ENCODE data around the gene POU2F3. TPM values are rescaled to one million over a fixed set of nuclear protein-coding genes. Genes with fewer than 3 reads are reported as not detected.

Gene POU2F3
- total RNA-seq, 4 donors from 2014 or later = 1.1 to 2.9 (median 1.5) TPM; not detected in 1

GRCh38 chr11:120331301-120331996 is 91.5 kb downstream of the POU2F3 start:
- WGBS, 2 donors = 24 to 32% methylated on average over 2 of the region's 2 CpGs
- Histone ChIP-seq H3K4me1 (peaks cover 8 to 63% (median 22%) of the 10 kb centered on the region in 3 donors), H3K27ac (peak overlapping the region; percentile 7 to 99 (median 68)), H3K27me3 (no peaks in the 10 kb centered on the region), H3K4me3 (no peak overlapping the region), H3K36me3 (peaks cover 0 to 14% (median 0%) of the 10 kb centered on the region in 3 donors), H3K9me3 (no peaks in the 10 kb centered on the region)
- TF ChIP-seq POLR2A (IDR thresholded peaks at IDR 0.05) (no peak), CTCF (IDR thresholded peaks at IDR 0.05) (no peak)
- no peak for DNase-seq
- intact Hi-C loops (cut with DNase I) = no loop called here

GRCh38 chr11:120332822-120333716 is 93.1 kb downstream of the POU2F3 start:
- no peak overlapping the region for H3K4me3 ChIP-seq
- H3K27me3 ChIP-seq = no peaks in the 10 kb centered on the region
- intact Hi-C loops (cut with DNase I) = no loop called here
- 60 to 77% methylated on average over 5 of the region's 5 CpGs for WGBS, 2 donors
- DNase-seq = no peak
- H3K27ac ChIP-seq = peak overlapping the region in 3 of 4 donors; percentile 47 to 99 (median 97)
- TF ChIP-seq CTCF (IDR thresholded peaks at IDR 0.05) = no peak
- no peak for TF ChIP-seq POLR2A (IDR thresholded peaks at IDR 0.05)
- peaks cover 8 to 59% (median 22%) of the 10 kb centered on the region in 3 donors for H3K4me1 ChIP-seq
- peaks cover 0 to 14% (median 0%) of the 10 kb centered on the region in 3 donors for H3K36me3 ChIP-seq
- no peaks in the 10 kb centered on the region for H3K9me3 ChIP-seq

- Histone ChIP-seq H3K4me3 (no peak overlapping the region), H3K9me3 (no peaks in the 10 kb centered on the region), H3K4me1 (peaks cover 12 to 66% (median 23%) of the 10 kb centered on the region in 3 donors), H3K27ac (peak overlapping the region in 3 of 4 donors; percentile 5 to 99 (median 97)), H3K36me3 (peaks cover 0 to 14% (median 0%) of the 10 kb centered on the region in 3 donors), H3K27me3 (no peaks in the 10 kb centered on the region)
- DNase-seq = no peak
- 83 to 86% methylated on average over 1 of the region's 1 CpG for WGBS, 2 donors
- TF ChIP-seq POLR2A (IDR thresholded peaks at IDR 0.05) (no peak), CTCF (IDR thresholded peaks at IDR 0.05) (no peak)
- intact Hi-C loops (cut with DNase I) = no loop called here
These were observed 93.9 kb downstream of the POU2F3 start for GRCh38 chr11:120333801-120334200.

- H3K4me3 ChIP-seq = no peak overlapping the region
- no peaks in the 10 kb centered on the region for H3K9me3 ChIP-seq
- TF ChIP-seq CTCF (IDR thresholded peaks at IDR 0.05) = no peak
- no peak for TF ChIP-seq POLR2A (IDR thresholded peaks at IDR 0.05)
- peaks cover 0 to 14% (median 0%) of the 10 kb centered on the region in 3 donors for H3K36me3 ChIP-seq
- intact Hi-C loops (cut with DNase I) = no loop called here
- DNase-seq = no peak
- H3K27me3 ChIP-seq = no peaks in the 10 kb centered on the region
- 0 to 23% methylated on average over 1 of the region's 1 CpG for WGBS, 2 donors
- peaks cover 12 to 72% (median 28%) of the 10 kb centered on the region in 3 donors for H3K4me1 ChIP-seq
- H3K27ac ChIP-seq = peak overlapping the region in 3 of 4 donors; percentile 5 to 99 (median 97)
These were observed 94.4 kb downstream of the POU2F3 start for GRCh38 chr11:120334332-120334731.

Data from esophagus squamous epithelium (tissue), 5 donors.